CD4-positive, CD25-positive, alpha-beta regulatory T cell (primary cell): ENCODE results near the gene EEF1B2. TPM values are rescaled to one million over a fixed set of nuclear protein-coding genes. Genes with fewer than 3 reads are reported as not detected.
A peak's percentile ranks its signal among the peaks of the same experiment; 100 is the strongest.

Experiments
- ATAC-seq, 2 donors: fragments of 150-1000 bp; cut with Tn5 transposase; one replicate each; pipeline ENCODE4 v1.10.0; 2021; ENCODE audit warnings: low read depth in 2 of 2, moderate number of reproducible peaks in 2 of 2, moderate library complexity in 1 of 2
- DNase-seq, 3 donors: peaks; one replicate each; pipeline versions ENCODE4 v3.0.0 to v3.0.0-alpha.2; 2012 to 2022; ENCODE audit warnings: mixed read lengths in 1 of 3
- H3K27ac ChIP-seq: one replicate; pipeline ENCODE4 v1.7.0; 2013; ENCODE audit warnings: mild to moderate bottlenecking, low read length; ENCODE audit not compliant: insufficient read depth, poor library complexity, severe bottlenecking
- H3K27me3 ChIP-seq: one replicate; pipeline ENCODE4 v1.7.0; 2013; ENCODE audit warnings: low read length; ENCODE audit not compliant: control insufficient read depth, insufficient read depth
- H3K36me3 ChIP-seq: one replicate; pipeline ENCODE4 v1.7.0; 2013; ENCODE audit warnings: mild to moderate bottlenecking, low read length, moderate library complexity; ENCODE audit not compliant: control insufficient read depth, insufficient read depth
- H3K4me1 ChIP-seq: 2 replicates; pipeline ENCODE4 v1.7.0; 2013; ENCODE audit warnings: mild to moderate bottlenecking, low read length; ENCODE audit not compliant: insufficient read depth, control insufficient read depth, poor library complexity, severe bottlenecking
- H3K4me3 ChIP-seq: one replicate; pipeline ENCODE4 v1.7.0; 2013; ENCODE audit warnings: low read depth, mild to moderate bottlenecking, low read length, moderate library complexity
- H3K9me3 ChIP-seq, 2 experiments: 1 replicate in 1 of 2; 2 replicates in 1 of 2; pipeline ENCODE4 v1.7.0; 2013; ENCODE audit warnings: low read length in 2 of 2, mild to moderate bottlenecking in 1 of 2, moderate library complexity in 1 of 2; ENCODE audit not compliant: control insufficient read depth in 2 of 2
- H3K27ac Mint-ChIP-seq, 3 donors: one replicate each; pipeline ENCODE4 v1.8.0; 2020 to 2022; ENCODE audit warnings: mild to moderate bottlenecking in 3 of 3, mixed read lengths in 3 of 3, moderate library complexity in 2 of 3
- H3K27me3 Mint-ChIP-seq: one replicate; pipeline ENCODE4 v1.8.0; 2022; ENCODE audit warnings: mild to moderate bottlenecking, mixed read lengths
- H3K36me3 Mint-ChIP-seq: one replicate; pipeline ENCODE4 v1.8.0; 2020; ENCODE audit warnings: mixed read lengths
- H3K4me1 Mint-ChIP-seq, 4 donors: one replicate each; pipeline ENCODE4 v1.8.0; 2020 to 2022; ENCODE audit warnings: mixed read lengths in 4 of 4, mild to moderate bottlenecking in 1 of 4
- H3K4me3 Mint-ChIP-seq, 4 donors: one replicate each; pipeline ENCODE4 v1.8.0; 2020 to 2022; ENCODE audit warnings: mild to moderate bottlenecking in 4 of 4, mixed read lengths in 4 of 4, moderate library complexity in 3 of 4
- H3K9me3 Mint-ChIP-seq, 7 donors: one replicate each; pipeline ENCODE4 v1.8.0; 2020 to 2022; ENCODE audit warnings: mixed read lengths in 7 of 7, mild to moderate bottlenecking in 3 of 7, moderate library complexity in 2 of 7
- polyA plus RNA-seq, 4 donors: library from polyadenylated mRNA; unstranded; fragments of 300-500 nt; fragmentation: Illumina TruSeq; gene quantifications; one replicate each; pipeline ENCODE4 v1.2.3, GENCODE V29; 2021
- total RNA-seq: library from RNA; stranded (reverse); gene quantifications from one replicate; pipeline ENCODE4 v1.2.3, GENCODE V29; 2022

Gene EEF1B2
- total and polyA plus RNA-seq, 5 donors from 2014 or later = 511 to 1,183 (median 701) TPM

GRCh38 chr2:206127656-206128055 is 32.0 kb upstream of the EEF1B2 start:
- H3K27me3 ChIP-seq = no peaks in the 10 kb centered on the region
- no peak overlapping the region for H3K4me3 Mint-ChIP-seq
- H3K27me3 Mint-ChIP-seq = no peaks in the 10 kb centered on the region
- no peak overlapping the region for H3K27ac Mint-ChIP-seq
- peaks cover 0 to 4% (median 0%) of the 10 kb centered on the region in 4 donors for H3K4me1 Mint-ChIP-seq
- no peaks in the 10 kb centered on the region for H3K9me3 Mint-ChIP-seq
- H3K36me3 ChIP-seq = peaks cover 87% of the 10 kb centered on the region
- H3K27ac ChIP-seq = no peak overlapping the region
- ATAC-seq (no peak), DNase-seq (peak in 1 of 3 donors; percentile 10)
- no peaks in the 10 kb centered on the region for H3K9me3 ChIP-seq
- H3K4me1 ChIP-seq = no peaks in the 10 kb centered on the region
- no peak overlapping the region for H3K4me3 ChIP-seq
- peaks cover 13% of the 10 kb centered on the region for H3K36me3 Mint-ChIP-seq

DNA sequence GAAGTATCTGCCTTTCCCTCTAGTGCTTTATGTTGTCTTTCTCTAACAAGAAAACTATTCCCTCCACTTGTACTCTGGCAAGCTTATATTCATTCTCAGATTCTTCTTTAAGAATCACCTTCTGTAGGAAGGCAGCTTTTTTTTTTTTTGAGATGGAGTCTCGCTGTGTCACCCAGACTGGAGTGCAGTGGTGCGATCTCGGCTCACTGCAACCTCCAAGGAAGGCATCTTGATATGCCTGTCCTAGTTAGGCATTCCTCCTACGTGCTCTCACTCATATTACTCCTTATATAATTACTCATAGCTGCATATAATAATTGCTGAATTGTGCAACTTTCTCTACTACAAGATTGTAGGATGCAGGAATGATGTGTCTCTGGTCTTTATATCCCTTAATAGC is 16.2 kb upstream of the EEF1B2 start:
- Histone ChIP-seq H3K4me1 (no peaks in the 10 kb centered on the region), H3K27me3 (no peaks in the 10 kb centered on the region), H3K4me3 (no peak overlapping the region), H3K9me3 (no peaks in the 10 kb centered on the region), H3K36me3 (peaks cover 90% of the 10 kb centered on the region), H3K27ac (no peak overlapping the region)
- Mint-ChIP-seq H3K27me3 (no peaks in the 10 kb centered on the region), H3K27ac (peak overlapping the region in 1 of 3 donors; percentile 29), H3K9me3 (no peaks in the 10 kb centered on the region), H3K36me3 (peaks cover 37% of the 10 kb centered on the region), H3K4me1 (peaks cover 0 to 2% (median 0%) of the 10 kb centered on the region in 4 donors), H3K4me3 (no peak overlapping the region)
- DNase-seq = no peak
- ATAC-seq = no peak

DNA sequence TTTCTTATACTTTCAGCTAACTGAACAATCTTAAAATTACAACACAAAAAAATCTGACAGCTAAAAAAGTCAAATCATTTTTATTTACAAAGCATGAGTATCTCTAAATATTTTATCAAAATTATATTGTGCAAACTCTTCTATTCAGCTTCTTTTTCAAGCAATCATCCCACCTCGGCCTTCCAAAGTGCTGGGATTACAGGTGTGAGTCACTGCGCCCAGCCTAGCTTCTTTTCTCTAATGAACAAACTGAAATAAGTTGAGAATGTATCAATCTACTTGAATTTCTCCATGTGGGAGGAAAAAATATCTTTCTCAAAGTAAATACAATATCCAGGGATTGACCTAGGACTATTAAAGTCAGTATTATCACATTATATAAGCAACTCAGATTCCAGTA is 15.3 kb upstream of the EEF1B2 start:
- Histone ChIP-seq H3K27ac (no peak overlapping the region), H3K27me3 (no peaks in the 10 kb centered on the region), H3K4me1 (no peaks in the 10 kb centered on the region), H3K36me3 (peaks cover 94% of the 10 kb centered on the region), H3K9me3 (no peaks in the 10 kb centered on the region), H3K4me3 (no peak overlapping the region)
- DNase-seq (no peak), ATAC-seq (no peak)
- Mint-ChIP-seq H3K4me1 (peaks cover 0 to 2% (median 0%) of the 10 kb centered on the region in 4 donors), H3K9me3 (no peaks in the 10 kb centered on the region), H3K36me3 (peaks cover 42% of the 10 kb centered on the region), H3K4me3 (no peak overlapping the region), H3K27me3 (no peaks in the 10 kb centered on the region), H3K27ac (no peak overlapping the region)

DNA sequence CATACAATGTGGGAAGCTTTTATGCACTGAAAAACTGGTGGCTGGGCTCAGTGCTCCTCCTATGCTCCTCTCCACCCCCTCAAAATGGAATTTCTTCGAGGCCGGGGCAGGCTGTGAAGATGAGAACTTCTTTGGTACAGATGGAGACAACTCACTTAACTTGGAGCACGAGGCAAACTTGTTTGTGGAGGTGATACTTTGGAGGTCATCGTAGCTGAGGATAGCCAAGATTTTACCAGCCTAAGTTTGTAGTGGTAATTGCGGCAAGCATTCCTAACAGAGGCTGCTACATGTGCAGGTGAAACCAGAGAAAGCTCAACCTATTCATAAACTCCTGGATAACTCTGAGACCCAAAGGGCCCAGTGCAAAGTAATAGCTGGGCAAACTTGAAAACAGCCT is 14.0 kb upstream of the EEF1B2 start:
- H3K4me1 Mint-ChIP-seq = peaks cover 0 to 8% (median 2%) of the 10 kb centered on the region in 4 donors
- DNase-seq = no peak
- H3K4me3 Mint-ChIP-seq = no peak overlapping the region
- no peak overlapping the region for H3K27ac Mint-ChIP-seq
- H3K27me3 Mint-ChIP-seq = no peaks in the 10 kb centered on the region
- Histone ChIP-seq H3K27ac (no peak overlapping the region), H3K4me3 (no peak overlapping the region), H3K9me3 (no peaks in the 10 kb centered on the region), H3K27me3 (no peaks in the 10 kb centered on the region), H3K4me1 (no peaks in the 10 kb centered on the region), H3K36me3 (peaks cover 91% of the 10 kb centered on the region)
- no peak for ATAC-seq
- peaks cover 49% of the 10 kb centered on the region for H3K36me3 Mint-ChIP-seq
- no peaks in the 10 kb centered on the region for H3K9me3 Mint-ChIP-seq

DNA sequence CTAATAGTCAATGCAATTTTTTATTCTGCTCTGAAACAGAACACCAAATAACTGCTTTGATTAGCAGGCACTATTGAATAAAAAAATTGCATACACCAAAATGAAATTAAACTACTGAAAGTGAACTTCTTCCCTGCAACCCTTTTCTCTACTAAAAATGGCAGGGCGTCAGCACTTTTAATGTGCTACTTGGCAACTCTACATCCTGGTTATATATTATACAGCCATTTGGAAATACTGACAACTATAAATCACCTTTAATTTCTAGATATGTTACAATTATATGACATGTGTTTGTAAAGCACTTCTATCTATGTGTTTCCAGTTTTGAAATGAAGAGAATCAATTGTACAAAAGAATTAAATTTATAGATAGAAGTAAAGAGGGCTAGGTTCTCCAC is 10.4 kb upstream of the EEF1B2 start:
- Histone ChIP-seq H3K27ac (no peak overlapping the region), H3K36me3 (peaks cover 62% of the 10 kb centered on the region), H3K4me1 (no peaks in the 10 kb centered on the region), H3K27me3 (no peaks in the 10 kb centered on the region), H3K4me3 (no peak overlapping the region), H3K9me3 (no peaks in the 10 kb centered on the region)
- Mint-ChIP-seq H3K27ac (no peak overlapping the region), H3K4me3 (no peak overlapping the region), H3K4me1 (peaks cover 7 to 25% (median 17%) of the 10 kb centered on the region in 4 donors), H3K9me3 (no peaks in the 10 kb centered on the region), H3K27me3 (no peaks in the 10 kb centered on the region), H3K36me3 (peaks cover 47% of the 10 kb centered on the region)
- ATAC-seq (no peak), DNase-seq (no peak)

- Histone ChIP-seq H3K4me1 (no peaks in the 10 kb centered on the region), H3K9me3 (no peaks in the 10 kb centered on the region), H3K36me3 (peaks cover 54% of the 10 kb centered on the region), H3K27me3 (no peaks in the 10 kb centered on the region), H3K4me3 (no peak overlapping the region), H3K27ac (no peak overlapping the region)
- Mint-ChIP-seq H3K9me3 (no peaks in the 10 kb centered on the region), H3K27me3 (no peaks in the 10 kb centered on the region), H3K4me1 (peaks cover 11 to 28% (median 17%) of the 10 kb centered on the region in 4 donors), H3K27ac (peak overlapping the region in 2 of 3 donors; percentile 27 to 78), H3K36me3 (peaks cover 43% of the 10 kb centered on the region), H3K4me3 (no peak overlapping the region)
- no peak for ATAC-seq
- DNase-seq = no peak
Observed at GRCh38 chr2:206150168-206150567, 9.5 kb upstream of the EEF1B2 start.

- Mint-ChIP-seq H3K36me3 (peaks cover 39% of the 10 kb centered on the region), H3K4me1 (peaks cover 11 to 30% (median 17%) of the 10 kb centered on the region in 4 donors), H3K27me3 (no peaks in the 10 kb centered on the region), H3K27ac (peak overlapping the region; percentile 9 to 47 (median 27)), H3K4me3 (no peak overlapping the region), H3K9me3 (no peaks in the 10 kb centered on the region)
- ATAC-seq (no peak), DNase-seq (no peak)
- Histone ChIP-seq H3K27me3 (no peaks in the 10 kb centered on the region), H3K4me3 (no peak overlapping the region), H3K4me1 (no peaks in the 10 kb centered on the region), H3K9me3 (no peaks in the 10 kb centered on the region), H3K27ac (no peak overlapping the region), H3K36me3 (peaks cover 49% of the 10 kb centered on the region)
Observed at GRCh38 chr2:206150631-206151030, 9.1 kb upstream of the EEF1B2 start.

DNA sequence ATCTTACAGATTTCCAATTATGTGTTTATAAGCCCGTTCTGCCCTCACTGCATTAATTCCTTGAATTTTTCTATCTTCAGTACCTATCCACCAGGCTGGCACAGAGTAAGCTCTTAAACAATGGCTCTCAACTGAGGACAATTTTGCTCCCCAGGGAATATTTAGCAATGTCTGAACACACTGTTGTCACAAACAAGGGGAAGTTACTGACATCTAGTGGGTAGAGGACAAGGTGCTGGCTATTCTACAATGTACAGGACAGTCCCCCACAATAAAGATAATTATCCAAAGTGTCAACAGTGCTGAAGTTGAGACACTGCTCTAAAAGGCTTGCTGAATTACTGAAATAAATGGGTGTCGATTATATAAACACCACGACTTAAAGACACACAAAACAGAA is 5.5 kb upstream of the EEF1B2 start:
- Histone ChIP-seq H3K27ac (no peak overlapping the region), H3K9me3 (no peaks in the 10 kb centered on the region), H3K4me3 (no peak overlapping the region), H3K36me3 (peaks cover 17% of the 10 kb centered on the region), H3K27me3 (no peaks in the 10 kb centered on the region), H3K4me1 (peaks cover 20% of the 10 kb centered on the region)
- Mint-ChIP-seq H3K9me3 (peaks cover 0 to 2% (median 0%) of the 10 kb centered on the region in 7 donors), H3K4me3 (peak overlapping the region in 1 of 4 donors; percentile 77), H3K27me3 (no peaks in the 10 kb centered on the region), H3K27ac (peak overlapping the region in 1 of 3 donors; percentile 45), H3K36me3 (peaks cover 16% of the 10 kb centered on the region), H3K4me1 (peaks cover 21 to 54% (median 31%) of the 10 kb centered on the region in 4 donors)
- DNase-seq = no peak
- ATAC-seq = no peak
